ENCODE data around the gene TSHZ2.

DNA sequence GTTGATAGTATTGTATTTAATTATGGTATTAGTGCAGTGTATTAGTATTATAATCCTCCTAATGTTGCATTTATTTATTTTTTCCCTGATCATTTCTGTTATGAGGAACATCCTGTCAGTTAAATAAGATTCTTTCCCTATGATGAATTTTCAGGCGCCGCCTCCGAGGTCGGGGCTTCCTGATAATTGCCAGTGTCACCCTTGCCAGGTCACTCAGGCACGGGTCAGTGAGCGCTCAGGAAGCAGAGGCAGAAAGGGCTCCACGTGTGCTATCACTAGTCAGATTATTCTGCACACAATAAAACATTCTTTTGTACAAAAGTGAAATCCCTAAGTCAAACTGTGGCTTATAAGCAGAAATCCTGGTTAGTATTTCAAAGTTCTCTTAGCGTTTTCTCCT is 64.8 kb downstream of the TSHZ2 start:
- no peak for TF ChIP-seq POLR2A (conservative IDR thresholded peaks at IDR 0.05)
- TF ChIP-seq POLR2AphosphoS5 (IDR thresholded peaks at IDR 0.05; ENCODE audit: control insufficient read depth, insufficient read depth, low read depth, low read length): no peak
- TF ChIP-seq ZZZ3 (IDR thresholded peaks at IDR 0.05): no peak
- no peak for TF ChIP-seq MEF2A (IDR thresholded peaks at IDR 0.05; ENCODE audit: control insufficient read depth, low read depth, low read length)
- TF ChIP-seq CTCF (IDR thresholded peaks at IDR 0.05 in 2 of 3, conservative IDR thresholded peaks at IDR 0.05 in 1 of 3; ENCODE audit: insufficient read depth in 2 of 3, low read depth in 1 of 3, low read length in 3 of 3): no peak
- no peak for TF ChIP-seq RBM25 (IDR thresholded peaks at IDR 0.05; ENCODE audit: low read depth, low read length, severe bottlenecking)
- TF ChIP-seq EZH2 (IDR thresholded peaks at IDR 0.05; ENCODE audit: borderline replicate concordance, low read depth, low read length): no peak
- TF ChIP-seq HNRNPUL1 (IDR thresholded peaks at IDR 0.05; ENCODE audit: low read length): no peak
- TF ChIP-seq, protein P1, sequence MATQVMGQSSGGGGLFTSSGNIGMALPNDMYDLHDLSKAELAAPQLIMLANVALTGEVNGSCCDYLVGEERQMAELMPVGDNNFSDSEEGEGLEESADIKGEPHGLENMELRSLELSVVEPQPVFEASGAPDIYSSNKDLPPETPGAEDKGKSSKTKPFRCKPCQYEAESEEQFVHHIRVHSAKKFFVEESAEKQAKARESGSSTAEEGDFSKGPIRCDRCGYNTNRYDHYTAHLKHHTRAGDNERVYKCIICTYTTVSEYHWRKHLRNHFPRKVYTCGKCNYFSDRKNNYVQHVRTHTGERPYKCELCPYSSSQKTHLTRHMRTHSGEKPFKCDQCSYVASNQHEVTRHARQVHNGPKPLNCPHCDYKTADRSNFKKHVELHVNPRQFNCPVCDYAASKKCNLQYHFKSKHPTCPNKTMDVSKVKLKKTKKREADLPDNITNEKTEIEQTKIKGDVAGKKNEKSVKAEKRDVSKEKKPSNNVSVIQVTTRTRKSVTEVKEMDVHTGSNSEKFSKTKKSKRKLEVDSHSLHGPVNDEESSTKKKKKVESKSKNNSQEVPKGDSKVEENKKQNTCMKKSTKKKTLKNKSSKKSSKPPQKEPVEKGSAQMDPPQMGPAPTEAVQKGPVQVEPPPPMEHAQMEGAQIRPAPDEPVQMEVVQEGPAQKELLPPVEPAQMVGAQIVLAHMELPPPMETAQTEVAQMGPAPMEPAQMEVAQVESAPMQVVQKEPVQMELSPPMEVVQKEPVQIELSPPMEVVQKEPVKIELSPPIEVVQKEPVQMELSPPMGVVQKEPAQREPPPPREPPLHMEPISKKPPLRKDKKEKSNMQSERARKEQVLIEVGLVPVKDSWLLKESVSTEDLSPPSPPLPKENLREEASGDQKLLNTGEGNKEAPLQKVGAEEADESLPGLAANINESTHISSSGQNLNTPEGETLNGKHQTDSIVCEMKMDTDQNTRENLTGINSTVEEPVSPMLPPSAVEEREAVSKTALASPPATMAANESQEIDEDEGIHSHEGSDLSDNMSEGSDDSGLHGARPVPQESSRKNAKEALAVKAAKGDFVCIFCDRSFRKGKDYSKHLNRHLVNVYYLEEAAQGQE (IDR thresholded peaks at IDR 0.05; ENCODE audit: borderline replicate concordance): no peak
- TF ChIP-seq, protein P1 (CRISPR knock-in tag; IDR thresholded peaks at IDR 0.05; ENCODE audit: low read depth): no peak
- no peak for TF ChIP-seq JUNB (CRISPR knock-in tag; conservative IDR thresholded peaks at IDR 0.05)
- TF ChIP-seq IRF1 (CRISPR knock-in tag; IDR thresholded peaks at IDR 0.05; ENCODE audit: borderline replicate concordance): no peak
